OCI-LY7 (cell line): Measurements from ENCODE around the gene ARRDC1.

Experiments
- CTCF ChIP-seq: fragments of 200-600 bp; sonication (generic); conservative IDR thresholded peaks from 2 replicates; pipeline ENCODE4 v1.5.1; 2014; ENCODE audit warnings: mild to moderate bottlenecking, antibody characterized with exemption, low read length, moderate library complexity, mixed read lengths
- EZH2phosphoT487 ChIP-seq: fragments of 200-600 bp; sonication (generic); IDR thresholded peaks from 2 replicates; pipeline ENCODE4 v1.6.1; 2018; ENCODE audit warnings: low read depth, borderline replicate concordance, mild to moderate bottlenecking, mixed run types, antibody characterized with exemption, low read length, moderate library complexity, mixed read lengths

- TF ChIP-seq CTCF (no peak), EZH2phosphoT487 (no peak)
Observed at GRCh38 chr9:137607141-137607857, 1.8 kb downstream of the ARRDC1 start.
